GM21737 (cell line): Measurements from ENCODE around the gene SLC39A1.

Experiments
- ATAC-seq: cut with Tn5 transposase; IDR thresholded peaks from one replicate; pipeline ENCODE4 v1.9.1; 2021; ENCODE audit warnings: mild to moderate bottlenecking, moderate library complexity; ENCODE audit not compliant: unreplicated experiment

Gene SLC39A1

GRCh38 chr1:153977250-153978240, 14.2 kb upstream of the SLC39A1 start, which contains the start of gene JTB:
Gene JTB (minus strand): TSS chr1:153977674. CDS start chr1:153977252, 422 bp downstream.
- peak; percentile 69 for ATAC-seq

GRCh38 chr1:153976819-153977249, 13.5 kb upstream of the SLC39A1 start:
- ATAC-seq: no peak

GRCh38 chr1:153973525-153973924, 10.2 kb upstream of the SLC39A1 start:
- ATAC-seq: no peak

- ATAC-seq: no peak
Measured at GRCh38 chr1:153973071-153973470, 9.7 kb upstream of the SLC39A1 start.

GRCh38 chr1:153970346-153970745, 7.0 kb upstream of the SLC39A1 start:
- ATAC-seq: no peak

DNA sequence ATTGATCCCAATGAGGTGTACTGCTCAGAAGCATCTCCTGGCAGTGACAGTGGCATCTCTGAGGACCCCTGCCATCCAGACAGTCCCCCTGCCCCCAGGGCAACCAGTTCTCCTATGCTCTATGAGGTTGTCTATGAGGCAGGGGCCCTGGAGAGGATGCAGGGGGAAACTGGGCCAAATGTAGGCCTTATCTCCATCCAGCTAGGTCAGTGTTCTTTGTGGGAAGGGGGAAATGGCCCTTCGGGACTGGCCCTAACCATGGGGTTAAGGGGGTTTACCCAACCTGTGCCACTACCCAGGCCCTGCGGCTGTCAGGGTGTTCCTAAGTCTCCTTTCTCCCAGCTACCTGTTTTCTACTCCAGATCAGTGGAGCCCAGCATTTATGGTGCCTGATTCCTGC, 5.6 kb upstream of the SLC39A1 start:
- no peak for ATAC-seq

- no peak for ATAC-seq
Measured at GRCh38 chr1:153968408-153968807, 5.1 kb upstream of the SLC39A1 start.

GRCh38 chr1:153968000-153968363, 4.6 kb upstream of the SLC39A1 start:
- ATAC-seq: no peak

DNA sequence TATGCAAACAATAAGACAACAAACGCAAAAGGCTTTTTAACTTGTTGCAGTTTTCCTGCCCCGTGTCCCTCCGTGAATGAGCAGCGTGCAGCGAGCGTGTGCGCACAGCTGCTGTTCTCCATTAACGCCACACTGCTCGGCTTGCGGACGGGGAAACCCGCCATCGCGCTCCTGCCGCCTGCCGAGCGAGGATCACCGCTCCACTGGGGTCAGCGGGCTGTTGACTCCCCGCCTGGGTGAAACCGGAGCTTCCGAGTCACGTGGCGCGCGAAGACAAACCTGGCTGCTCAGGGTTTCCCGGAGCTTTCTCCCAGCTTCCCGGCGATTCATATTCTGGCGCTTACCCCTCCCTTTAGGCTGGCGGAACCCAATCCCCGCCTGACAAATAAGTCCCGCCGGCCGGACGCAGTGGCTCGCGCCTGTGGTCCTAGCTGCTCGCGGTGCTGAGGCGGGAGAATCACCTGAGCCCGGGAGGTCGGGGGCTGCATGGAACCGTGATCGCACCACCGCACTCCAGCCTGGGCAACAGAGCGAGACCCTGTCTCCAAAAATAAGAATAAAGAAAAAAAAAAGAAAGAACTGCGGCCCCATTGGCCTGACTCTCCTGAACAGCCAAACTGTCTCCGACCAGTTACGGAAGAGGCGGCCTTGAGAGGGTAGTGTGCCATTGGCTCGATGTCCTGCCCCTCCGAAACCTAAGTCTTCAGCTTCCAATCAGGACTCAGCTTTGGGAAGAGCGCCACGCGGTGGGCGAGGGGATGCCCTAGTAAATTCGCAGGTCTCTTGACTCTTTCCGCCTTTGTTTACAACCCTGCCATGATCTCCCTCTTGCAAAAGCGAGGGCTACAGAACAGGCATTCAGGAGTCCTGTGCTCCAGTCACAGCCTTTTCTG, 4.0 kb upstream of the SLC39A1 start, which contains the start of gene CREB3L4:
CREB3L4 (plus strand) TSS at position 796 of the 893 bp plus-strand sequence. CDS start 624 bp downstream, outside the sequence.
- peak; percentile 77 for ATAC-seq

GRCh38 chr1:153963850-153964331, 554 bp upstream of the SLC39A1 start:
- ATAC-seq: no peak

- ATAC-seq: no peak
Measured at GRCh38 chr1:153962088-153963029, 978 bp downstream of the SLC39A1 start.

GRCh38 chr1:153961421-153961820, 1.9 kb downstream of the SLC39A1 start:
- ATAC-seq: no peak

DNA sequence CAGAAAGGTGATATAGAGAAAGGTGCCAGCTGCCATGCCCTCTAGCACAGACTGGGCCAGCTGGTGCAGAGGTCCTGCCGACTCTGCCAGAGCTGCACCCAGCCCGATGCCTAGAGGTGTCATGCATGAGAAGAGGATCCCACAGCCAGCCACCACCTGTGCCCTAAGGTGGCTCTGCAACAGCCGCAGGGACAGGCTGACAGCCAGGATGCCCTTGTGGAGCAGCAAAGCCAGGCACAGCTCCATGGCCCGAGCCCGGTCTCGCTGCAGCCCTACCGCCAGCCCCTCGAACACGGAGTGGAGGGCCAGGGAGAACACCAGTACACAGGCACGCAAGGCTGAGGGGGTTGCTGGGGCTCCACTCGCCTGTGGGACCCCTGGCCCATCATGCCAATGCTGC, 3.1 kb downstream of the SLC39A1 start:
- no peak for ATAC-seq

- ATAC-seq: no peak
Measured at GRCh38 chr1:153959454-153959853, 3.9 kb downstream of the SLC39A1 start.

DNA sequence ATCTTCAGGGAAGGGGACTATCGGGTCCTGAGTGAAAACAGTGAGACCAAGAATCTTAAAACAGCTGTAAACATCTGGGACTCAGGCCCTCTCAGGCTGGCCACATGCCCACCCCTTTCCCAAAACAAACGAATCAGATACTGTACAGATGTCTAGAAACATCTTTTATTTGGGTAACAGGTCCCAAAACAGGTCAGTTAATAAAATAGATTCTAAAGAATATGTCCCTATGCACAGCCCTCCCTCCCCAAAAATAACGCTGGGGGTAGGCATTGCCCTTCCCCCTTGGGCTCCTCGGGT, 4.4 kb downstream of the SLC39A1 start:
- ATAC-seq: no peak

- peak; percentile 73 for ATAC-seq
Measured at GRCh38 chr1:153958111-153958960, 5.0 kb downstream of the SLC39A1 start, which contains the start of gene CRTC2. Gene CRTC2 (minus strand): TSS chr1:153958612. CDS start chr1:153958497, 115 bp downstream.

- peak; percentile 17 for ATAC-seq
Measured at GRCh38 chr1:153957744-153958110, 5.6 kb downstream of the SLC39A1 start.

DNA sequence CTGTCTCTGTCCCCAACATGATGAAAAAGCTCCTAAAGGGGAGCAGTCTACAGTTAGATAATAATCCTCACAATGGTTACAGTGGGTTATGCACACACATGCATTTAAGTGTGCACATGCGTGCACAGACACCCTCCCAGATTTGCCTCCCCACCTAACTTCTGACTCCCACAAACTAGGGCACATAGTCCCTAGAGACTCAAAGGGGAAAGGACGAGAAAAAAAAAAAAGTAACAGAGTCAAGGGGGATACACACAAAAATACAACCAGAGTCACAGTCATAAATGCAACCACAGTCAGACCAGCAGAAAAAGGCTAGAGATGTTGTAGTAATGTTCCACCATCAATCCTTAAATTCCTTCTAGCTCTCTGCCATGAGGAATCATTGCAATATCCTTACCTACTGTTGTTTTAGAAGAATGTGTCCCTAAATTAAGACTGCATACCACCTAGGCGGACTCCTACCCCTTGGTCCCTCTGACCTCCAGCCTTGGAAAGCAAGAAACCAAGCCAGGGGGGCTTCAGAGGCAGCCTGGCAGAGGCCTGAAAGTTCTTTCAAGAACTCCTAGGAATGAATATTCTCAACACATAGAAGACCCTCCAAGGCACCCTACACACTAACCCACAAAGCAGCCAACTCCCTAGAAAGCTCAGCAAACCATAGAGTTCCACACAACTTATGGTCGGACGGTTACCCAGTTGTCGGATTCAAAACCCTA, 6.2 kb downstream of the SLC39A1 start:
- no peak for ATAC-seq

- no peak for ATAC-seq
Measured at GRCh38 chr1:153954826-153955225, 8.5 kb downstream of the SLC39A1 start.
